GM12874 (cell line): Measurements from ENCODE around the gene UBXN6.

ENCODE experiments used
- CTCF ChIP-seq: IDR thresholded peaks from 2 replicates; pipeline ENCODE4 v1.5.1; 2011; ENCODE audit warnings: low read depth, mild to moderate bottlenecking, control low read depth, low read length, moderate library complexity; ENCODE audit not compliant: insufficient read depth

Gene UBXN6

GRCh38 chr19:4415352-4415751 is 42.2 kb downstream of the UBXN6 start:
- no peak for TF ChIP-seq CTCF

- no peak for TF ChIP-seq CTCF
Observed at GRCh38 chr19:4414800-4415321, 42.7 kb downstream of the UBXN6 start.

DNA sequence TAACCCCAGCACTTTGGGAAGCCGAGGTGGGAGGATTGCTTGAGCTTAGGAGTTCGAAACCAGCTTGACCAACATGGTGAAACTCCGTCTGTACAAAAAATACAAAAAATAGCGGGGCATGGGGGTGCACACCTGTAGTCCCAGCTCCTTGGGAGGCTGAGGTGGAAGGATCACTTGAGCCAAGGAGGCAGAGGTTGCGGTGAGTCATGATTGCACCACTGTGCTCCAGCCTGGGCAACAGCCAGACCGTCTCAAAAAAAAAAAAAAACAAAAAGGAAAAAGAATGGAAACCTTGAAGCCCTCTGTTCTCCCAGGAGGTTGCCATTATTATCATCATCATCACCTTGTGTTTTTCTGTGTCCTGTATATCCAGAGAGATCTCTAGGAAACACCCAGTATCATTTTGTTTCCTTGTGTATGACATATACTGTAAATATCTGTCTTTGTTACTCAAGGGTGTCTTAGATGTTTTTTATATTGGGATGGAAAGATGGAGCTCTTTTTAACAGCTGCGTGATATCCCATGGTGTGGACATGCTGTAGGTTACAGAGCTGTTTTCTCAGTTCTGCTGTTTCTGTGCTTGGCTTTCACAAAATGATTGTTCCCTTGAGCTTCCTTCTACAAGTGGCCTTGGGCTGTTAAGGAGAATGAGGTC is 43.3 kb downstream of the UBXN6 start:
- no peak for TF ChIP-seq CTCF

GRCh38 chr19:4413588-4413987 is 44.0 kb downstream of the UBXN6 start:
- TF ChIP-seq CTCF: no peak

DNA sequence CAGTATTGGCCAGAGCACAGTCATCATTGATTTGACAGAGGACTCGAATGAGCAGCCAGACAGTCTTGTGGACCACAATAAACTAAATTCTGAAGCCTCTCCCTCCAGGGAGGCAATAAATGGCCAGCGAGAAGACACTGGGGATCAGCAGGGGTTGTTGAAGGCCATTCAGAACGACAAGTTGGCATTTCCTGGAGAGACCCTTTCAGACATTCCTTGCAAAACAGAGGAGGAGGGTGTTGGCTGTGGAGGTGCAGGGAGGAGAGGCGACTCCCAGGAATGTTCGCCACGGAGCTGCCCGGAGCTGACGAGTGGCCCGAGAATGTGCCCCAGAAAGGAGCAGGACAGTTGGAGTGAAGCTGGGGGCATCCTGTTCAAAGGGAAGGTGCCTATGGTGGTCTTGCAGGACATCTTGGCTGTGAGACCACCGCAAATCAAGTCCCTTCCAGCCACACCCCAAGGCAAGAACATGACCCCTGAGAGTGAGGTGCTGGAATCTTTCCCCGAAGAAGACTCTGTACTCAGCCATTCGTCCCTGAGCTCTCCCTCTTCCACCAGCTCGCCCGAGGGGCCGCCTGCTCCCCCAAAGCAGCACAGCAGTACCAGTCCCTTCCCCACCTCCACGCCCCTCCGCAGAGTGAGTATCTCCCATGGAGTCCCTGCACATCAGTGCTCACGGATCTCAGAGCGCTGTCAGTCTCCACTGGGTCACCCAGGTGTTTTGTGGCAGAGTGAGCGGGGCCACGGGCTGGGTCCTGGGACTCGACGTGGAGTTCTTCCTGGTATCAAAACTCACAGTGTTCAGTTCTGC is 48.3 kb downstream of the UBXN6 start:
- no peak for TF ChIP-seq CTCF

DNA sequence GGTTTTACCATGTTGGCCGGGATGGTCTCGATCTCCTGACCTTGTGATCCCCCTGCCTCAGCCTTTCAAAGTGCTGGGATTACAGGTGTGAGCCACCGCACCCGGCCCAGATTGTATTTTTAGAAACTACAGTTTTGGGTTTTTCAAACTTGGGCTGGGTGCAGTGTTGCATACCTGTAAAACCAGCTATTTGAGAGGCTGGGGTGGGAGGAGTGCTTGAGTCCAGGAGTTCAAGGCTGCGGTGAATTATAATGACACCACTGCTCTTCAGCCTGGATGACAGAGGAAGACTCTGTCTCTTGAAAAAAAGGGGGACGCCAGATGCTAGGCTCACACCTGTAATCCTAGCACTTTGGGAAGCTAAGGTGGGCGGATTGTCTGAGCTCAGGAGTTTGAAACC is 51.0 kb downstream of the UBXN6 start:
- no peak for TF ChIP-seq CTCF

DNA sequence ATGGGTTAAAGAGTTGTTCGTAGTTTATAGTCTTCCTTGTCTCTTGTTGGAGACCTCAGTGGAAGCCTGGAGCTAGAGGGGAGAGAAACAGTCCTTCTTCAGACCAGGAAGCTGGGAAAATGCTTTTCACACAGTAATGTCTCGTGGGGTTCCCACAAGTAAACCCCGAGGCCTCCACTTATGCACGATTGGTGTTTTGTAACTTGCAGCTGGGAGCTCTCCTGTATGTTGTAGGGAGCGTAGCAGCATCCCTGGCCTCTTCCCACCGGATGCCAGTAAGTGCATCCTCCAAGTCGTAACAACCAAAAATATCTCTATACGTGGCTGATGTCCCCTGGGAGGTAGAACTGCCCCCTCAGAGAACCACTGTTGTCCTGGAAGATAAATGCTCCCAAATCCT is 51.6 kb downstream of the UBXN6 start:
- TF ChIP-seq CTCF: no peak
